Glutamatergic neuron (in vitro differentiated cells): ENCODE results near the gene FGF2. TPM values are rescaled to one million over a fixed set of nuclear protein-coding genes. Genes with fewer than 3 reads are reported as not detected.

Source experiments
- DNase-seq: peaks from one replicate; pipeline ENCODE4 v3.0.0; 2022
- H3K27ac Mint-ChIP-seq: one replicate; pipeline ENCODE4 v1.8.0; 2020; ENCODE audit warnings: mild to moderate bottlenecking, mixed read lengths, inconsistent platforms; ENCODE audit not compliant: unreplicated experiment
- H3K27me3 Mint-ChIP-seq: one replicate; pipeline ENCODE4 v1.8.0; 2020; ENCODE audit warnings: mild to moderate bottlenecking, moderate library complexity, mixed read lengths, inconsistent platforms; ENCODE audit not compliant: unreplicated experiment
- H3K36me3 Mint-ChIP-seq: one replicate; pipeline ENCODE4 v1.8.0; 2020; ENCODE audit warnings: mild to moderate bottlenecking, mixed read lengths, inconsistent platforms; ENCODE audit not compliant: unreplicated experiment
- H3K4me1 Mint-ChIP-seq: one replicate; pipeline ENCODE4 v1.8.0; 2020; ENCODE audit warnings: mild to moderate bottlenecking, low read depth, mixed read lengths, inconsistent platforms; ENCODE audit not compliant: unreplicated experiment
- H3K4me3 Mint-ChIP-seq: one replicate; pipeline ENCODE4 v1.8.0; 2020; ENCODE audit warnings: mild to moderate bottlenecking, mixed read lengths, inconsistent platforms; ENCODE audit not compliant: unreplicated experiment
- H3K9me3 Mint-ChIP-seq: one replicate; pipeline ENCODE4 v1.8.0; 2020; ENCODE audit warnings: mild to moderate bottlenecking, moderate library complexity, mixed read lengths, inconsistent platforms; ENCODE audit not compliant: unreplicated experiment
- CTCF ChIP-seq: fragments of 200-600 bp; sonication (generic); IDR thresholded peaks from one replicate; pipeline ENCODE4 v1.5.0; 2021; ENCODE audit not compliant: partially characterized antibody, unreplicated experiment
- total RNA-seq: library from RNA; stranded (reverse); fragmentation: NEBNext Ultra II Directional; extraction: Animal tissue kit (Norgen Biotek cat#: 25700); gene quantifications from one replicate; pipeline ENCODE4 v1.2.1, GENCODE V29; 2021; ENCODE audit not compliant: unreplicated experiment

The FGF2 gene
- total RNA-seq, 1 donor from 2014 or later, result 2.9 TPM

GRCh38 chr4:122827879-122828601, 1.4 kb downstream of the FGF2 start:
- no peaks in the 10 kb centered on the region for H3K36me3 Mint-ChIP-seq
- peak overlapping the region; percentile 87 for H3K4me3 Mint-ChIP-seq
- no peak for DNase-seq
- peaks cover 9% of the 10 kb centered on the region for H3K27me3 Mint-ChIP-seq
- peak overlapping the region; percentile 46 for H3K27ac Mint-ChIP-seq
- peaks cover 4% of the 10 kb centered on the region for H3K9me3 Mint-ChIP-seq
- TF ChIP-seq CTCF, result no peak
- H3K4me1 Mint-ChIP-seq, result peaks cover 5% of the 10 kb centered on the region

GRCh38 chr4:122830426-122831095, 3.9 kb downstream of the FGF2 start:
- H3K4me3 Mint-ChIP-seq, result no peak overlapping the region
- no peak for DNase-seq
- no peak overlapping the region for H3K27ac Mint-ChIP-seq
- no peaks in the 10 kb centered on the region for H3K36me3 Mint-ChIP-seq
- H3K9me3 Mint-ChIP-seq, result peaks cover 4% of the 10 kb centered on the region
- H3K27me3 Mint-ChIP-seq, result peaks cover 9% of the 10 kb centered on the region
- peaks cover 5% of the 10 kb centered on the region for H3K4me1 Mint-ChIP-seq
- TF ChIP-seq CTCF, result no peak

GRCh38 chr4:122831515-122832196, 5.0 kb downstream of the FGF2 start:
- Mint-ChIP-seq H3K27me3 (peaks cover 7% of the 10 kb centered on the region), H3K4me1 (peaks cover 5% of the 10 kb centered on the region), H3K36me3 (no peaks in the 10 kb centered on the region), H3K27ac (no peak overlapping the region), H3K9me3 (peaks cover 4% of the 10 kb centered on the region), H3K4me3 (no peak overlapping the region)
- TF ChIP-seq CTCF, result no peak
- no peak for DNase-seq

GRCh38 chr4:122832732-122833131, 6.1 kb downstream of the FGF2 start:
- DNase-seq, result no peak
- H3K27ac Mint-ChIP-seq, result no peak overlapping the region
- peaks cover 5% of the 10 kb centered on the region for H3K4me1 Mint-ChIP-seq
- no peak overlapping the region for H3K4me3 Mint-ChIP-seq
- no peak for TF ChIP-seq CTCF
- peaks cover 4% of the 10 kb centered on the region for H3K27me3 Mint-ChIP-seq
- no peaks in the 10 kb centered on the region for H3K36me3 Mint-ChIP-seq
- H3K9me3 Mint-ChIP-seq, result peaks cover 2% of the 10 kb centered on the region

- H3K4me1 Mint-ChIP-seq, result no peaks in the 10 kb centered on the region
- no peaks in the 10 kb centered on the region for H3K9me3 Mint-ChIP-seq
- no peak for DNase-seq
- no peak overlapping the region for H3K27ac Mint-ChIP-seq
- no peak overlapping the region for H3K4me3 Mint-ChIP-seq
- TF ChIP-seq CTCF, result no peak
- no peaks in the 10 kb centered on the region for H3K36me3 Mint-ChIP-seq
- H3K27me3 Mint-ChIP-seq, result no peaks in the 10 kb centered on the region
Measured at GRCh38 chr4:122833999-122834398, 7.4 kb downstream of the FGF2 start.
